ENCODE results near the gene TJAP1.
"Not testable (repeated sequence)": the region's sequence is repeated elsewhere in the genome, so short reads cannot be mapped to it uniquely, and the experiment has no call there.

Gene TJAP1

GRCh38 chr6:43453831-43454230, 23.5 kb upstream of the TJAP1 start:
- no peak for DNase-seq (ENCODE audit: low read depth)

- DNase-seq (ENCODE audit: low read depth), result peak; percentile 67
These were observed 23.1 kb upstream of the TJAP1 start for GRCh38 chr6:43454290-43454695.

- DNase-seq (ENCODE audit: low read depth), result peak; percentile 29
These were observed 22.5 kb upstream of the TJAP1 start for GRCh38 chr6:43454696-43455530.

GRCh38 chr6:43455531-43456428, 21.6 kb upstream of the TJAP1 start, which contains the start of gene DLK2:
Gene DLK2 (minus strand): TSS chr6:43455548. CDS start chr6:43454825, 723 bp downstream.
- DNase-seq (ENCODE audit: low read depth), result peak; percentile 39

GRCh38 chr6:43457643-43458042, 19.7 kb upstream of the TJAP1 start:
- DNase-seq (ENCODE audit: low read depth), result no peak

GRCh38 chr6:43458154-43458553, 19.2 kb upstream of the TJAP1 start:
- DNase-seq (ENCODE audit: low read depth), result not testable (repeated sequence)

GRCh38 chr6:43459535-43459934, 17.8 kb upstream of the TJAP1 start:
- DNase-seq (ENCODE audit: low read depth), result no peak

- DNase-seq (ENCODE audit: low read depth), result no peak
These were observed 17.3 kb upstream of the TJAP1 start for GRCh38 chr6:43460032-43460431.

GRCh38 chr6:43461936-43462335, 15.4 kb upstream of the TJAP1 start:
- DNase-seq (ENCODE audit: low read depth), result no peak

- DNase-seq (ENCODE audit: low read depth), result no peak
These were observed 13.0 kb upstream of the TJAP1 start for GRCh38 chr6:43464337-43464736.

- DNase-seq (ENCODE audit: low read depth), result no peak
These were observed 11.4 kb upstream of the TJAP1 start for GRCh38 chr6:43465948-43466347.

- DNase-seq (ENCODE audit: low read depth), result not testable (repeated sequence)
These were observed 10.1 kb upstream of the TJAP1 start for GRCh38 chr6:43467265-43467664.

- no peak for DNase-seq (ENCODE audit: low read depth)
These were observed 9.6 kb upstream of the TJAP1 start for GRCh38 chr6:43467752-43468151.

GRCh38 chr6:43468240-43468639, 9.1 kb upstream of the TJAP1 start:
- no peak for DNase-seq (ENCODE audit: low read depth)

GRCh38 chr6:43468748-43469681, 8.4 kb upstream of the TJAP1 start:
- no peak for DNase-seq (ENCODE audit: low read depth)

- no peak for DNase-seq (ENCODE audit: low read depth)
These were observed 7.4 kb upstream of the TJAP1 start for GRCh38 chr6:43469947-43470346.

- DNase-seq (ENCODE audit: low read depth), result no peak
These were observed 6.0 kb upstream of the TJAP1 start for GRCh38 chr6:43471399-43471798.

GRCh38 chr6:43472515-43472914, 4.9 kb upstream of the TJAP1 start:
- DNase-seq (ENCODE audit: low read depth), result no peak

- no peak for DNase-seq (ENCODE audit: low read depth)
These were observed 1.9 kb upstream of the TJAP1 start for GRCh38 chr6:43475516-43475915.

- DNase-seq (ENCODE audit: low read depth), result no peak
These were observed 624 bp upstream of the TJAP1 start for GRCh38 chr6:43476746-43477145.

GRCh38 chr6:43478008-43478372, 620 bp downstream of the TJAP1 start:
- no peak for DNase-seq (ENCODE audit: low read depth)

- no peak for DNase-seq (ENCODE audit: low read depth)
These were observed 3.7 kb downstream of the TJAP1 start for GRCh38 chr6:43481075-43481474.

Data from activated T-cell treated with anti-CD3 and anti-CD28 coated beads for 48 hours (primary cell).